CD4-positive, alpha-beta T cell treated with Interleukin-17A for 1 hour (primary cell): Measurements from ENCODE around the gene KIF19.
"Not testable (repeated sequence)": the region's sequence is repeated elsewhere in the genome, so short reads cannot be mapped to it uniquely, and the experiment has no call there.

Experiments used
- DNase-seq: peaks from one replicate; pipeline ENCODE4 v3.0.0-alpha.2; 2020

KIF19 gene

GRCh38 chr17:74325743-74326379, at the start of gene KIF19:
TSS of gene KIF19 (plus strand) at chr17:74326226. CDS start at chr17:74326350, 124 bp downstream.
- DNase-seq: peak; percentile 64

- no peak for DNase-seq
Observed at GRCh38 chr17:74276541-74277009, 49.5 kb upstream of the KIF19 start.

DNA sequence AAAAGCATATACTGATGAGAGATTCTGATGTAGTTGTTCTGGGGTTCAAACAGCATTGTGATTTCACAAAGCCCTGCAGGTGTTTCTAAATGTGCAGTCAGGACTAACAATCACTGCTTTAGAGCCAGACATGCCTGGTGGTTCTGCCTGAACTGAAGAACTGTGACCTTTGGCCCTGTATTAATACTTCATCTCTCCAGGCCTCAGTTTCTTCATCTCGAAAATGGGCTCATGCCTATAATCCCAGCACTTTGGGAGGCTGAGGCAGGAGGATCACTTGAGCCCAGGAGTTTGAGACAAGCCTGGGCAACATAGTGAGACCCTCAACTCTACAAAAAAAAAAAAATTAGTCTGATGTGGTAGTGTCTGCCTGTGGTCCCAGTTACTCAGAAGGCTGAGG, 48.1 kb upstream of the KIF19 start:
- no peak for DNase-seq

DNA sequence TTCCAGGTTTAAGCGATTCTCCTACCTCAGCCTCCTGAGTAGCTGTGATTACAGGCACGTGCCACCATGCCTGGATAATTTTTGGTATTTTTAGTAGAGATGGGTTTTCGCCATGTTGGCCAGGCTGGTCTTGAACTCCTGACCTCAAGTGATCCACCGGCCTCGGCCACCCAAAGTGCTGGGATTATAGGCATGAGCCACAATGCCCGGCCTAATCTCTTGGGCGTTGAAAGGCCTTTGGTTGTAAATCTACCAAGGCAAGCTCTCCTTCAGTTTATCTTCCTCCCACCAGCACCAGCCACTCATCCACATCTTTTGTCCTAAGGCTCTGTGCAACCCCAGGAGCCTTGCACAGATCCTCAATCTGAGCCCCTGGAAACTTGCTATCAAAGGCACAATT, 46.4 kb upstream of the KIF19 start:
- DNase-seq: not testable (repeated sequence)

DNA sequence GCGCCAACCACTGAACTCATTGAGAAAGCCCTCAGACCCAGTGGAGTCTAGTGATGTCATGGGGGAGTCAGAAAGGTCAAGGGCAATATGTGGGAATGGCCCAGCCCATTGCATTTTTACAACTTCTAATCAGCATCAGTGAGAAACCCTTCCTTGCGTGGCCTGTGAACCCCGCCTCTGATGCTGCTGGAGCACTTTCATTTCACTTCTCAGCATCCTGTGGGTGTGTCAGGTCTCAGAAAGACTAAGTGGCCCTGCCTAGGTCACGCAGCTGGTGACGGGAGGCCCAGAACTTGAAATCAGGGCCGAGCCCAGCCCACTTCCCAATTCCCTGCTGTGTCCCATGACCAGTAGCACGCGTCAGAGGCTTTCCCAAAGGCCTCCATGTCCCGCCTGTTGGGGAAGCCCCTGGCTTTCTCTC, 45.9 kb upstream of the KIF19 start:
- DNase-seq: peak; percentile 84

DNA sequence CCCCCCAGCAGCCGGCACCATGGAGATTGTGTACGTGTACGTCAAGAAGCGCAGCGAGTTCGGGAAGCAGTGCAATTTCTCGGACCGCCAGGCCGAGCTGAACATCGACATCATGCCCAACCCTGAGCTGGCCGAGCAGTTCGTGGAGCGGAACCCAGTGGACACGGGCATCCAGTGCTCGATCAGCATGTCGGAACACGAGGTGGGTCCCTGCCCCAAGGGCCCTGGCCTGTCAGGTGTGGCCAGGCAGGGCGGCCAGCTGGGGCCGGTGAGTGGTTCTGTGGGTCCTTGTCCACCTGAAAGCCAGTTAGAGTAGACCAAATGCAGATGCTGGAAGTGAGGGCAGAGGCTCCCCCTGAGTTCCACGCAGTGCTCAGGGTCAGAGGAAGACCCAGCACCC, 44.2 kb upstream of the KIF19 start:
- DNase-seq: no peak

DNA sequence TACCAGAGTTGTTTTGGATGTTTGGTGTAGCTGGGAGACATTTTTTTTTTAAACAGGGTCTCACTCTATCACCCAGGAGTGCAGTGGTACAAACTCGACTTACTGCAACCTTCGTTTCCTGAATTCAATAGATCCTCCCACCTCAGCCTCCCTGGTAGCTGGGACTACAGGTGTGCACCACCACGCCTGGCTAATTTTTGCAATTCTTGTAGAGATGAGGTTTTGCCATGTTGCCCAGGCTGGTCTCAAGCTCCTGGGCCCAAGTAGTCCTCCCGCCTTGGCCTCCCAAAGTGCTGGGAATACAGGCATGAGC, 43.8 kb upstream of the KIF19 start:
- DNase-seq: not testable (repeated sequence)

DNA sequence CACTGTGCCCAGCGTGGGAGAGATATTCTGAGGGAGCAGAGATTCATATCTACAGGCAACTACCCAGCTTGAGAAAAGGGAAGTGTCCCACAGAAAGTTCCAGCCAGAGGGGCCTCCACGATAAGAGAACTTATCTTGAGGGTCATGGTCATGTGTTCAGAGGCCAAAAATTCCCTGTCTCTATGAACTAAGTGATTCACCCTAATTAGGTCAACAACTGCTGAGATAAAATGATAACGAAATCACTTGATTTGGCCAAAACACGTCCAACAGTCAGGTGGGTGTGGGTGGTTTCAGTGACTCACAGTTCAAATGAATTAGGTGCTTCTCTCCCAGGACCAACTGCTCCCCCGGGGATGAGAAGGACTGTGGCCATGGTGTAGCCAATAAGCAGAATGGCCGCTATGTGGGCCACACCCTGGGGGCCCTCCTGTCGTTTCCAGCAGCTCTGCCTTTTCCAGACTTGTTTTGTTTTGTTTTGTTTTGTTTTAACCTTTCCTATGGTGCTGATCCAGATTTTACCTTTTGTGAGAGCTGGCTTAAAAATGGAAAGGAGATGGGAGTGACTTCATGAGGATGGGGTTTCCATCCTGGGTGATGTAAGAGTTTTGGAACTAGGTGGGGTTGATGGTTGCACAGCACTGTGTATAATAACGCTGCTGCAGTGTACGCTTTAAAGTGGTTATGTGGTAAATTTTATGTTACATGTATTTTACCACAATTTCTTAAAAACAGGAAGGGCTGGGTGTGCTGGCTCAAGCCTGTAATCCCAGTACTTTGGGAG, 43.2 kb upstream of the KIF19 start:
- DNase-seq: peak; percentile 83

GRCh38 chr17:74283371-74283673, 42.7 kb upstream of the KIF19 start:
- DNase-seq: no peak

GRCh38 chr17:74287031-74287602, 38.9 kb upstream of the KIF19 start:
- DNase-seq: no peak

DNA sequence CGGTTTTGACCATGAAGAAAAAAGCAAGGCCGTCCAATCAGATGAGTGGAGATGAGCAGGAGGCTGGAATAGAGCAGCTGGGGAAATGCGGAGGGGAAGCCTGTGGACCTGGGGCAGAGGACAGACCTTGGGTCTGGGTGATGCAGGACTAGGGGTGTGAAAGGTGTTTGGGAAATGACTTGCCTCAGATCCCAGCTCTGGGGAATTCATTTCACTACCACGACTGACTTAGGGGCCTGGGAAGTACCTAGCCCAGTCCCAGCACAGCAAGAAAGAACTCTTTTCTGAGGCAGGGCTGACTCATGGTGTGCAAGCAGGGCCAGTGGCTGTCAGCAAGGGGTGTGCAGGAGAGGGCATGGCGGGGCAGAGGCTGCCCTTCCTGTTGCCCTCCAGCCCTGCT, 37.2 kb upstream of the KIF19 start:
- no peak for DNase-seq

DNA sequence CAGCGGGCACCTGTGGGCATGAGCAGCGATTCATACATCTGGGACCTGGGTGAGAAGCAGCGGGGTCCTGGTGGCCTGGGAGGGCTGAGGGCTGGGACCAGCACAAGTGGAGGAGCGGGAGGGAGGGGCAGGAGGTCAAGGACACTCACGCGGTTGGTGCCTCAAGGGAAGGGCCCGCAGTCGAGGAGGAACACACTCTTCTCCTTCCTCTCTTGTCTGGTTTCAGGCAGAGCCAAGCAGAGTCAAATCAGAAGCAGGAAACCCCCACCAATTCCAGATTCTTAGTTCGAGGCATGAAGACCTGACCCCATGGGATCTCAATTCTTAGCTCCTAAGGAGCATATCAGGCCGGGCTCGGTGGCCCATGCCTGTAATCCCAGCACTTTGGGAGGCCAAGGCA, 36.3 kb upstream of the KIF19 start:
- no peak for DNase-seq

GRCh38 chr17:74290340-74290739, 35.7 kb upstream of the KIF19 start:
- DNase-seq: no peak

GRCh38 chr17:74292495-74292894, 33.5 kb upstream of the KIF19 start:
- no peak for DNase-seq

- DNase-seq: no peak
Observed at GRCh38 chr17:74295625-74296547, 30.1 kb upstream of the KIF19 start.

DNA sequence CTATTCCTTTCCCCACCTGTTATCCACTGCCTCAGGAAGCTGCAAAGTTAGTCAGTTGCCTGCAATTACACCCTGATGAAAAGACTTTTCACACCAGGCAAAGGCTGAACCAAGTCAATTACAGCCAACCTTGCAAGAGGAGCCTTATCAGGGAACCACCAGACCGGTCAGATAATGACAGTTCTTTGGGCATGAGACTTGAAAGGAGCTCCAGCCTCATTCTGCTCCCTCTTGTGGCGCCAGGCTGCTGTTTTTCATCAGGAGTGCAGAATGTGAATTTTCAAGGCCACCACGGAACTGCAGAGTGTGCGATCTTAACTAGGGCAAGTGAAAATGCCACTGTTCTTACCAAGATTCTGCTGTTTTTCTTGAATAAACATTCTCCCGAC, 29.5 kb upstream of the KIF19 start:
- peak; percentile 64 for DNase-seq

DNA sequence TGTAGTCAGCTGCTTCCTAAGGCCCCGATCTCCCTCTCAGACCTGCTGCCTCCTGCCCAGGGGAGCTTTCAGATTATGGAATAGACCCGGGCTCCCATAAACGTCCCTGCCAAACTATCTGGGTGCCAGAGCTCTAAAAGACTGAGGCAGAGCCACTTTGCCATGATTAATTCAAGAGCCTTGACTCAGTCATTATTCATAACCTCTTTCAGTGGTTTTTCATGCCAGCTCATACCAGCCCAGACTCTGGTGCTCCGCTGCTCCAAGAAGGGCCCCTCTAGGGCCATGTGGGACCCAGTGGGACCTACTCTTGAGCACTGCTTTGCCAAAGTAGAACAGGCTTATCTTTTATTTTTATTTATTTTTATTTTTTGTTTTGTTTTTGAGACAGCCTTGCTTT, 28.1 kb upstream of the KIF19 start:
- DNase-seq: no peak

DNA sequence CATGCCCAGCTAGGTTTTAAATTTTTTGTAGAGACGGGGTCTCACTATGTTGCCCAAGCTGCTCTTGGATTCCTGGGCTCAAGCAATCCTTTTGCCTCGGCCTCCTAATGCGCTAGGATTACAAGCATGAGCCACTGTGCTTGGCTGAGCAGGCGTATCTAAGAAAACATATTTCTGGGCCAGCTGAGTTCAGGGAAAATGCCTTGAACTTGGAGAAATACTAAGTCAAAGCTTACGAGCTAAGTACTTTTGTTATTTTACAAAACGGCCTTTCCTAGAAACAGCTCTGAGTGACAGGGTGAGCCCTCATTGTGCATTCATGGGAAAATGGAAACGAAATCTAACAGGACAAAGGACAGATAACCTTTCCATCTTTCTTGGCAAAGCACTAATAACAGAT, 27.2 kb upstream of the KIF19 start:
- no peak for DNase-seq

DNA sequence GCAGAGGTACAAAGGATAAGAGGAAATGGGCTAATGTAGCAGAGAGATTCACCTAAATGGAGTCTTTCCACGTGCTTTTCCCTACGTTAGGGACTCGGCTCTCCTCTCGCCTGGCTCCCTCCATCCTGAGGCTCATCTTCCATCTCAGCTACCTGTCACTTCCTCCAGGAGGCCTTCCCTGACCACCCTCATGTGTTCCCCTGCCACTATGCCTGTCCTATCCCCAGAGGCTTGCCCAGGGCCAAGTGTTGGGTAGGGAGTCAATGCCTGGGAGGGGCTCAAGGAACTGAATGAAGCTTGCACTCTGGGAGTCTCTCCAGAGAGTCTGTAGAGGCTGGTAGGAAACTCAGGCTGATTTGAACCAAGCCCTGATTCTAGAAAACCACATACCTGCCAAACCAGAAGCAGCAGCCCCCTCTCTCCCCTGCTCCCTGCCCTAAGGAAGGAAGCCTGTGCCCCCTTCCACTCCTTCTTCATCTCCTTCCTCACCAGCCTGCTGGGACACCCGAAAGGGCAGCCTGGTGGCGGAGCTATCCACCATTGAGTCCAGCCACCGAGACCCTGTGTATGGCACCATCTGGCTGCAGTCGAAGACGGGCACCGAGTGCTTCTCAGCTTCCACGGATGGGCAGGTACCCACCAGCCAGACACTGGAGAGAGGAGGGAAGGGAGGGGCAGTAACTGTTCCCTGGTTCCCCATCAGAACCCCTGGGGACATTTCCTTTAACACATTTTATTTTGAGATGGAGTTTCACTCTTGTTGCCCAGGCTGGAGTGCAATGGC, 26.6 kb upstream of the KIF19 start:
- DNase-seq: no peak

GRCh38 chr17:74303305-74303704, 22.7 kb upstream of the KIF19 start:
- no peak for DNase-seq

DNA sequence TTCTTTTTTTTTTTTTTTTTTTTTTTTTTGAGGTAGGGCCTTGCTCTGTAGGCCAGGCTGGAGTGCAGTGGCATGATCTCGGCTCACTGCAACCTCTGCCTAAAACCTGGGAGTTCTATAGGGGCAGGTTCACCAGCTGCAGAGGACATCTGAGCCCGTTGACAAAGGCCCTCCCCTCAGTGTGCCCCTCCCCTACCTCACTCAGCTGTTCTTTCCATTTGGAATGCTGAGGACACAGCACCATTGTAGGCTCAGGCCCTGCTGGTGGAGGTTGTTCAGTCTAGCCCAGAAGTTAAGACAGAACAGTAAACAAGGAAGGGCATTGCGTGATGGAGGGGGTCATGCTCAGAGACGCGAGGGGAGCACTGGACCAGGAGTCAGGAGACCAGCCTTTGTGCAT, 21.8 kb upstream of the KIF19 start:
- DNase-seq: no peak

DNA sequence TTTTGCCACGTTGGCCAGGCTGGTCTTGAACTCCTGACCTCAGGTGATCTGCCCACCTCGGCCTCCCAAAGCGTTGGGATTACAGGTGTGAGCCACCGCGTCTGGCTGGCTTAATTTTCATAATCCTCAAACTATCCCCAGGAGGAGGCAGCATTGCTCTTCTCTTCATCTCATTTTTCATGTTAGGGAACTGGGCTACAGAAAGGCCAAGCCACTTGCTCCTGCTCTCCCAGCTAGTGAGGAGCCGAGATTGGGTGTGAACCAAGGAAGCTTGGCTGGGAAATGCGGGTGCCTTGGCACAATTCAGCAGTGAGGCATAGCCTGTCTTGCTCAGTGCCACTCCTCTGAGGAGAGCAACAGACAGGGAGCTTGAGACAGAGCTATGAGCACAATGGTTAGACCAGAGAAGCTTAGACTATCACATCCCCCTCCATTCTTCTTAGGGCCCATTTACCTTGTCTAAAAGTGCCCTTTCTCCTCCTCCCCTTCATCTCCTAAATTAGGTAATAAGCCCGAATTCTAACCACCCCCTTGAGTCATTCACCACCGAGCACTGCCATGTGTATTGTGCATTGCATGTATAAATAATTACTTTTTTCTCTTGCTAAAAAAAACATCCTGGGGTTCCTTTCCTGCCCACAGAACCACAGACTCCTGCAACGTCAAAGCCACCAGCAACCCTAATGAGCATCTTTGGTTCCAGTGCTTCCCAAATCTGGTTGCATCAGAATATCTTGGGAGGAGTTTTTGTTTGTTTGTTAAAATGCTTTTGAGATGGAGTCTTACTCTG, 20.0 kb upstream of the KIF19 start:
- no peak for DNase-seq
